Endothelial cell (in vitro differentiated cells): ENCODE results near the gene HSPA12B. TPM values are rescaled to one million over a fixed set of nuclear protein-coding genes. Genes with fewer than 3 reads are reported as not detected.

Experiments
- DNase-seq: peaks from one replicate; pipeline ENCODE4 v3.0.0; 2021; ENCODE audit warnings: low spot score
- H3K27ac Mint-ChIP-seq: one replicate; pipeline ENCODE4 v1.8.0; 2021; ENCODE audit warnings: mixed read lengths, inconsistent platforms; ENCODE audit not compliant: unreplicated experiment
- H3K27me3 Mint-ChIP-seq: one replicate; pipeline ENCODE4 v1.8.0; 2021; ENCODE audit warnings: mild to moderate bottlenecking, moderate library complexity, mixed read lengths, inconsistent platforms; ENCODE audit not compliant: unreplicated experiment
- H3K36me3 Mint-ChIP-seq: one replicate; pipeline ENCODE4 v1.8.0; 2021; ENCODE audit warnings: mild to moderate bottlenecking, low read depth, mixed read lengths, inconsistent platforms; ENCODE audit not compliant: unreplicated experiment
- H3K4me1 Mint-ChIP-seq: one replicate; pipeline ENCODE4 v1.8.0; 2021; ENCODE audit warnings: mild to moderate bottlenecking, mixed read lengths, inconsistent platforms; ENCODE audit not compliant: unreplicated experiment
- H3K4me3 Mint-ChIP-seq: one replicate; pipeline ENCODE4 v1.8.0; 2021; ENCODE audit warnings: mild to moderate bottlenecking, mixed read lengths, inconsistent platforms; ENCODE audit not compliant: unreplicated experiment
- H3K9me3 Mint-ChIP-seq: one replicate; pipeline ENCODE4 v1.8.0; 2021; ENCODE audit warnings: mixed read lengths, inconsistent platforms; ENCODE audit not compliant: unreplicated experiment
- CTCF ChIP-seq: fragments of 200-600 bp; sonication (generic); IDR thresholded peaks from one replicate; pipeline ENCODE4 v1.5.0; 2021; ENCODE audit warnings: antibody characterized with exemption; ENCODE audit not compliant: unreplicated experiment
- total RNA-seq: library from RNA; stranded (reverse); fragmentation: NEBNext Ultra II Directional; extraction: Animal tissue kit (Norgen Biotek cat#: 25700); gene quantifications from one replicate; pipeline ENCODE4 v1.2.1, GENCODE V29; 2021; ENCODE audit not compliant: unreplicated experiment

Gene HSPA12B
- total RNA-seq, 1 donor from 2014 or later, result 12.7 TPM

DNA sequence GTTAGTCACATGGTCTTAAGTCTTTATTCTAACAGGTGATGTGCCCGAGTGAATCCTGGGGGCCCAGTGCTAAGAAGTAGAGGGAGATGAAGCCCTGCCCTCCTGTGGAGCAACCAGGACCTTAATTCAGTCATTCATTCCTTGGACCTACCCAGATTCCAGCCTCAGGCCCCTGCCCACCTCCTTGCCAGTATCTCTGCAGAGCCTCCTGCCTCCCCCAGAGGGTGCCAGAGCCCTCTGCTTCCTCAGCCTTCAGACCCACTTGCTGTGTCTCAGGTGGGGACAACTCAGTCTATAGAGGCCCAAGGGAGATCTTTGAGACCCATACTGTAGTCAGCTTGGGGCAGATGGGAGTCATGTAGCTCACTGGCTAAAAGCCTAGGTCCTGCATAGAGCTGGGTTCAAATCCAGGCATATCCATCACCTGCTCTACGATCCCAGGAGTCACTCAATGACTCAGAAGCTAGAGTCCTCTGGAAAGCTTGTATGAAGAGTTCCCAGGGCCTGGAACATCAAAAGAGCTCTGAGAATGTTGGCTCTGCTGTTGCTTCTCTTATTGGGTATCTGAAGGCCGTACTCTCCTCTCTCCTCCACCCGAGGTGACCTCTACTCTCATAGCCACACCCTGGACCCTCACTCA is 16.2 kb upstream of the HSPA12B start:
- peak; percentile 65 for DNase-seq
- peak; percentile 25 for TF ChIP-seq CTCF
- no peak overlapping the region for H3K4me3 Mint-ChIP-seq
- no peak overlapping the region for H3K27ac Mint-ChIP-seq
- no peaks in the 10 kb centered on the region for H3K9me3 Mint-ChIP-seq
- peaks cover 4% of the 10 kb centered on the region for H3K27me3 Mint-ChIP-seq
- peaks cover 5% of the 10 kb centered on the region for H3K4me1 Mint-ChIP-seq
- H3K36me3 Mint-ChIP-seq, result peaks cover 3% of the 10 kb centered on the region

DNA sequence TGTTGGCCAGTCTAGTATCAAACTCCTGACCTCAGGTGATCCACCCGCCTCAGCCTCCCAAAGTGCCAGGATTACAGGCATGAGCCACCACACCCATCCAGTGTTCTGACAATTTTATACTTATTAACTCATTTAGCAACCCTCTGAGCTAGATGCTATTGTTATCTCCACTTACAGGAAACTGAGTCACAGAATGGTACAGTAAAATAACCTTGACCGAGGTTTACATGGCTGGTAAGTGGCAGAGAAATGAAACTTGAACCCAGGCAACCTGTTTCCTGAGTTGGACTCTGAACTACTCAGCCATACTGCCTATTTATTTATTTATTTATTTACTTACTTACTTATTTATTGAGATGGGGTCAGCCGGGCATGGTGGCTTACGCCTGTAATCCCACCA is 13.4 kb upstream of the HSPA12B start:
- no peak for TF ChIP-seq CTCF
- no peak for DNase-seq
- Mint-ChIP-seq H3K4me1 (peaks cover 5% of the 10 kb centered on the region), H3K27me3 (peaks cover 3% of the 10 kb centered on the region), H3K4me3 (no peak overlapping the region), H3K36me3 (peaks cover 3% of the 10 kb centered on the region), H3K27ac (no peak overlapping the region), H3K9me3 (no peaks in the 10 kb centered on the region)

DNA sequence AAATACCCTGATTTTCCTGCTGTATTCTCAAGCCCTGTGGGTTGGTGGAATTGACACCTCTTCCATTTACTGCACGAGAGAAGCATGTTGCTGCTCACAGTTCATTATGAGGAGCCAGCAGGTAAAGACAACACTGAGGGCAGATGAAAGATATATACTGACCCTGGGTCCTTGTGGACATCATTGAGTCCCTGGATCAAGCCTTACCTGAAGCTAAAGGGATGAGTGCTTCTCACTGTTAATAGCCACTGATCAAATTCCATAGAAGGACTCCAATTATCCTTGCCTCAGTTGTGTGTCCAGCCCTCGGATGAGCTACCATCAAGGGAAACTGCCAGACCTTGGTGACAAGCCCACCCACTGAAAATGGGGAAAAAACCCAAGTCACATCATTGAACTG is 12.4 kb upstream of the HSPA12B start:
- Mint-ChIP-seq H3K27ac (no peak overlapping the region), H3K27me3 (peaks cover 4% of the 10 kb centered on the region), H3K36me3 (peaks cover 3% of the 10 kb centered on the region), H3K4me1 (peaks cover 2% of the 10 kb centered on the region), H3K4me3 (no peak overlapping the region), H3K9me3 (no peaks in the 10 kb centered on the region)
- no peak for TF ChIP-seq CTCF
- DNase-seq, result no peak

- TF ChIP-seq CTCF, result no peak
- Mint-ChIP-seq H3K27me3 (peaks cover 4% of the 10 kb centered on the region), H3K9me3 (no peaks in the 10 kb centered on the region), H3K4me3 (no peak overlapping the region), H3K36me3 (peaks cover 3% of the 10 kb centered on the region), H3K4me1 (peaks cover 2% of the 10 kb centered on the region), H3K27ac (no peak overlapping the region)
- no peak for DNase-seq
These were observed 11.9 kb upstream of the HSPA12B start for GRCh38 chr20:3720626-3721025.

DNA sequence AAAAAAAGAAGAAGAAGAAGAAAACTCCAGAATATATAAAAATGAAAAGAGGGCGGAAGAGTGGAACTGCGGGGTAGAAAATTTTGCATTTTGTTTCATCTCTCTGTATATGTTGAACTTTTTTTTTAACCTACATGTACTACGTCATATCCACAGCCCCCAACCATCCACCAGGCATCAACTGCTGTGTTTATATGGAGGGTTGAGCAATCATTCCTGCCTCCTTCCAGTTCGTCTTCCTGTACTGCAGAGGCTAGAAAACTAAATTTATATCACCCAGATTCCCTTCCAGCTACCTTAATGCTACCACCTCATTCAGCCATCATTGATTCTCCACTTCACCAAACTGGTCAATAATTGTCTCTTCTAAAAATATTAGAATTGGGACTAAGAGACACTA is 10.6 kb upstream of the HSPA12B start:
- DNase-seq, result no peak
- no peak overlapping the region for H3K4me3 Mint-ChIP-seq
- H3K36me3 Mint-ChIP-seq, result no peaks in the 10 kb centered on the region
- H3K4me1 Mint-ChIP-seq, result peaks cover 2% of the 10 kb centered on the region
- TF ChIP-seq CTCF, result no peak
- H3K27ac Mint-ChIP-seq, result no peak overlapping the region
- H3K27me3 Mint-ChIP-seq, result peaks cover 4% of the 10 kb centered on the region
- no peaks in the 10 kb centered on the region for H3K9me3 Mint-ChIP-seq
